Measurements from ENCODE around the gene IGFBP6. TPM values are rescaled to one million over a fixed set of nuclear protein-coding genes. Genes with fewer than 3 reads are reported as not detected.
A peak's percentile ranks its signal among the peaks of the same experiment; 100 is the strongest.
"Not testable (repeated sequence)": the region's sequence is repeated elsewhere in the genome, so short reads cannot be mapped to it uniquely, and the experiment has no call there.

Gene IGFBP6
- total RNA-seq, 1 experiment from 2014 or later, result 318 TPM

GRCh38 chr12:53070877-53071492 lies 26.5 kb upstream of the IGFBP6 start:
- no peak for DNase-seq (ENCODE audit: low read depth)

DNA sequence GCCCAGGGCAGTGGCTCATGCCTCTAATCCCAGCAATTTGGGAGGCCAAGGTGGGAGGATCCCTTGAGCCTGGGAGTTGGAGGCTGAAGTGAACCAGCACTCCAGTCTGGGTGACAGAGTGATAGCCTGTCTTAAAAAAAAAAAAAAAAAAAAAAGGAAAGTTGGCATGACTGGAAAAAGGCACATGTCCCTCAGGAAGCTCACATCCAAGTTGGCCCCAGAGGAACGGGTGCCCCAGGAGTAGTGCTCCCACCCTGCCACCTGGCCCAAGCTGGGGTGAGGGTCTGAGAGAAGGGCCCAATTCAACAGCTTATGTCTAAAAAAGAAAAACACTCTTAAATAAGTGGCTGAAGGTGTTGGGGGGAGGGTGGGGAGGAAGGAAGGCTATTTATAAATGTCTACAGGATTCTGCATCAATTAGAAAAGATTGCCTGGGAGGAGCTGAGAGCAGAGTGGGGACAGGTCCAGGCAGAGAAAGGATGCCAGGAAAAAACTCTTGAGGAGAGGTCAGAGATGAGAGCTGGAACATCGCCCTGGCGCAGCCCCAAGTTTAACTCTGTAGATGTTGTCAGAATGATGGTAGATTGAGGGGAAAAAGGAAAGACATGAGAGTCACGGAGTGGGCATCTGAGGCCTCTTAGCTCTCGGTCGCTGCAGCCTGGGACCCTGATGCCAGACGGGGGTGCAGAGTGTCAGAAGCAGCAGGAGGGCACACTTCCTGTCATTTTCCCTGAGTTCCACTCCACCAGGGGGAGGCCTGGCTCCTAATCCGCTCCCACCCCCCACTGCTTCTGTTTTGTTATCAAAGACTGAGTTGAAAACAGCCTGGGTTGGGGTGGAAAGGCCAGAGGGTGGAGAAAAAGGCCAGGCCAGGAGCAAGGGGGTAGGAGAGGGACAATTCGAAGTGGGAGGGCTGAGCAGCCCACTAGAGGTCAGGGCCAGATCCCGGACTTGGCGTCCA lies 25.6 kb upstream of the IGFBP6 start:
- DNase-seq (ENCODE audit: low read depth), result no peak

GRCh38 chr12:53073881-53074280 lies 23.6 kb upstream of the IGFBP6 start:
- no peak for DNase-seq (ENCODE audit: low read depth)

DNA sequence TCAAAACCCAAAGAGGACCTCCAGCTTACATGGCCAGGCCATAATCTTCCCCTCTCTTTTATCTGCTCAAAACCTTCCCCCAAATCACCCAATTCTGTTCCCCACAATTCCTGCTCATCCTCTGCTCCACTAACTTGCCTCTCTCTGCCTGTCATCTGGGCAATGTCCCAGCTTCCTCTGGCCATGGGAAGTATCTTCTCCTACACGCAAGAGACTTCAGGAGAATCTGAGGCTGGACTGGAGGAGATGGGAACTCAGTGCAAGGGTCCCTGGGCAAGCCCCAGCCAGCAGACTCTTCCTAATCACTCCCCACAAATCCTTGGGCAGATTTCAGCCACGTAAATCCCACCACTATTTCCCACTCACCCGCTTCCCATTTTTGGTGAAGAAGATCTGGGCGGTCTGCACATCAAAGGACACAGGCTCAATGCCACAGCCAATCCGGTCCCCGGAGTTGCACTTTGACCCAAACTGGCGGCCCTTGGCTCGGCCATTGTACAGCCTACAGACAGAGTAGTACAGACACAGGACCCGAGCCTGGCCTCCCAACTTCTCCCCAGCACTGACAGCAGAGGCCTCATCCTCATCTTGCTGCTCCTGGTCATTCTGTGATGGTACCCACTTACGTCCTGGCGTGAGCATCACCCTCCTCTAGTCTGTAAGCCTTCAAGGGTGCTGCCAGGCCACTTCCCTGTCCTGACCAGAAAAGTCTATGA lies 23.0 kb upstream of the IGFBP6 start:
- no peak for DNase-seq (ENCODE audit: low read depth)

DNA sequence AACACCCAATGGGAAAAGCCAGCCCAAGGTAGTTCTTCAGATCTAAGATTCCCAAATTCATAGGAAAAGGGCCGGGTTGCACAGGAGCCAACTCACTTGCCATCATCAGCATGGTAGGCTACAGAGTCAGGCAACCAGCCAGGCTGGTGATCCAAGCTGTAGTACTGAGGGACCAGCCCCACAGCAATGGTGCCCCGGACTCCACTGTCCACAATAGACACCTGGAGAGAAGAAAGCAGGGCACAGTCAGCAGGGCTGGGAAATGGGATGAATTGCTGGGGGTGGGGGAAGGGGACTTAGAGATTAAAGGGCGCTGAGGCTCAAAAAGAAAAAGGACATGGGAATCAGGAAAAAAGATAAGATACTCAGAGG lies 22.5 kb upstream of the IGFBP6 start:
- no peak for DNase-seq (ENCODE audit: low read depth)

DNA sequence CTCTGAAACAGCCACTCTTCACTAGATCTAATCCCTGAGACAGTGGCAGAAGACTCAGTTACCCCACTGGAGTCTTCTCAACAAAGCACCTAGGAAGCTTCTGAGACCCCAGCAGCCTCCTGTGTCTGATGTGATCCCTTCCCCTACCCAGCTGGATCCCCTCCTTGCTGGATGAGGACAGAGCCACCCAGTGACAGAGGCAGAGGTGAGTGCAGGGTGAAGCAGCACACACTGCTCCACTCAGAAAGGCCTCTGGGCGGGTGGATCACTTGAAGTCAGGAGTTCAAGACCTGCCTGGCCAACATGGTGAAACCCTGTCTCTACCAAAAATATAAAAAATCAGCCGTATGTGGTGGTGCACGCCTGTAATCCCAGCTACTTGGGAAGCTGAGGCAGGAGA lies 21.0 kb upstream of the IGFBP6 start:
- DNase-seq (ENCODE audit: low read depth), result no peak

DNA sequence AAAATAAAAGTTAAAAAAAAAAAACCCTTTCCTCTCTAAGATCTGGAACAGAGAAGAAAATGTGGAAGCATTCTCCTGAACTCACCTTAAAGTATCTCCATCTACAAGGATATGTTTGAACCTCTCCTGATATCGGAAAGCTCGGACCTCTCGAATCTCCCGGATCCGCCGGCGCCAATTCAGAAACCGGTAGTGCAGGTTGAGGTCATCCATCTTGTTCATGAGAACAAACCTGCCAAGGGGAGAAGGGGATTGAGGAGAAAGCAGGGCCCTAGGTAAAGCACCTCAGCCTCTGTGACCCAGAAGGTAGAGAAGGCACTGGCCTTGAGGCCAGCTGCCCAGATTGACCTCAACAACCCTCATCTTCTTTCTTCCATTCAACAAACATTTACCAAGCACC lies 20.4 kb upstream of the IGFBP6 start:
- no peak for DNase-seq (ENCODE audit: low read depth)

GRCh38 chr12:53078425-53079225 lies 18.8 kb upstream of the IGFBP6 start:
- DNase-seq (ENCODE audit: low read depth), result peak; percentile 43

DNA sequence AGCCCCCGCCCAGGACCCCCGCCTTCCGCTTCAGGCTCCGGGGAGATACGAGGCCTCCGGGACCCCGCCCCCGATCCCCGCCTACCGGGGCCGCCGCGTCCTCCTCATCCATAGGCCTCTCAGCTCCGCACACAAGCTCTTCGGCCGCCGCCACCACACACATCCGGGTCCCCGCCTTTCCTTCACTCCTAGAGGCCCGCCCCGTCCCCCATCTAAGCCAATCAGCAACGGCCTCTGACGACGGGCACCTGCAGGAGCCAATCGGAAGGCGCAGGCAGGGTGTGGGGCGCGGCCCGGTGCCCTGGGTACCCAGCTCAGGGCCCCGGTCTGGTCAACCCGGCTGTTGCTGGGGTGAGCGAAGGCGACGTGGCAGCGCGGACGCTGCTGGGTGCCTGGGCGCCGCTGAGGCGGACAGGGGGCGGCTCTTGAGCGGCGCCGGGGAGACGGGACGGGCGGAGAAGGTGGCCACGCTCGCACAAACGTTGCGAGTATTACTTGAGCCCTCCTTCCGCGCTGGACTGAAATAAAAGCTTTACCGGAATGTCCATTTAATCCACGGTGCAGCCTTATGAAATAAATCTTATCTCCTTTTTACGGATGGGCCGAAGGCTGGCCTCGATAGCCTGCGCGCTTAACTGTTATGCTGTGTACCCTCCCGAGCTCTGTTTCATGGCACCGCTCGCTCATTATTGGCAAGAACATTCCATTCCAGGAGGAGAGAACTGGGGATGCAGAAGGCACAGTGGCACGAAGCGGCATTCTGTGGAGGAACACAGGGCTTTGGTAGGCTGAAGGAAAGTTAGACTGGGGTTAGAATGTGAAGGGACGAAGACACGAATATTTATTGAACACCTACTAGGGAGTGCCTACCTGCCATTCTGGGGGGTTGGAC lies 18.0 kb upstream of the IGFBP6 start, which contains the start of gene SPRYD3:
SPRYD3 (minus strand) TSS at position 165 of the 892 bp plus-strand sequence; CDS start at position 108, 57 bp downstream.
- peak; percentile 94 for DNase-seq (ENCODE audit: low read depth)

GRCh38 chr12:53082637-53083175 lies 14.8 kb upstream of the IGFBP6 start:
- no peak for DNase-seq (ENCODE audit: low read depth)

DNA sequence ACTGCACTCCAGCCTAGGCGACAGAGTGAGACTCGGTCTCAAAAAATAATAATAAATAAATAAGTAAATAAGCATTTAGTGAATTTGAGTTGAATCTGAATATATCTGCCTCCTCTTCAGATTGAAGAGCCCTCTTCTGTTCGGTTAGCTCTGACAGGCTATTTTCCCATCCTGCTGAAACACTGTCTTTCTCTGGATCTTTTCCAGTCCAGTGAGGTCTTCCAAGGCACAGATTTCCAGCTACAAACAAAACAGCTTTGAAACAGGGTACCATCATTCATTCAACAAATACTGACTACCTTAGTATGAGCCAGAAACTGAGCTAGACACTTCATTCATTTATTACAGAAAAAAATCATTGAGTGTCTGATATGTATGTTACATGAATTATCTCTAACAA lies 11.1 kb upstream of the IGFBP6 start:
- DNase-seq (ENCODE audit: low read depth), result no peak

GRCh38 chr12:53090105-53090504 lies 7.4 kb upstream of the IGFBP6 start:
- DNase-seq (ENCODE audit: low read depth), result no peak

DNA sequence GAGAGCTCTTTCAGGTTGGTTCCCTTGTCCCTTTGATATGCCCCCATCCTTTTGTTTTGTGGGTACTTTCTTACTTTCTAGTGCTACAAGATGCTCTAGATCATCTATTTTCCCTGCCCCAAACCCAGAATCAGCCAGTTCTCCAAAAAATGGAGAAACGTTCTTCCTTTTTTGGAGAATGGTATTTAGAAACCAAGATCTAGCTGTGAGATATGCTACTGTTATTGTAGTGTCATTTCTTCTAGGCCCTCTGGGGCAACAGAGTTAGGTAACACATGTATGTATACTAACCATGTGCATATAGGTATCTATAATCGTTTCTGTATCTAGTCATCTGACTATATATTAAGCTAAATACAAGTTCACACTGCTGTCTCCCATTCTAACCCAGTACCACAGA lies 6.9 kb upstream of the IGFBP6 start:
- DNase-seq (ENCODE audit: low read depth), result no peak

DNA sequence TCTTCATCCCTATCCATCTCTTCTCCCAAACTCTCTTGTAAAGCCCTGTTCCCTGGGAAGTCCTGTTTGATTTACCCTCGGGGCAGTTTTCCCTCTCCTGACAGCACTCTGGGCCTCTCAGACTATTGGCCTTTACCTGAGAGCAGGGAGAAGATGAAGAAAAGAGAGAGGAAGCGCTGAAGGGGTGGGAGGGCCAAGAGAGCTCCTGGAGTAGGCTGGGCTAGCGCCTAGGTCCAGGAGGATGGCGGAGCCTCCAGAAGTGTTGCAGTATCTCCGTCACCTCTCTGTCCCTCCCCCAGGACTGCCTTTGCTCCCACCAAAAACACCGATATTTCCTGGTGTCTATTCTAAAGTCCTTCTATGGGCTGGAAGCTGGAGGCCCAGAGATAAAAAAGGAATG lies 5.7 kb upstream of the IGFBP6 start:
- no peak for DNase-seq (ENCODE audit: low read depth)

- DNase-seq (ENCODE audit: low read depth), result no peak
Measured at GRCh38 chr12:53093777-53094393, 3.6 kb upstream of the IGFBP6 start.

- no peak for DNase-seq (ENCODE audit: low read depth)
Measured at GRCh38 chr12:53094394-53094787, 3.1 kb upstream of the IGFBP6 start.

DNA sequence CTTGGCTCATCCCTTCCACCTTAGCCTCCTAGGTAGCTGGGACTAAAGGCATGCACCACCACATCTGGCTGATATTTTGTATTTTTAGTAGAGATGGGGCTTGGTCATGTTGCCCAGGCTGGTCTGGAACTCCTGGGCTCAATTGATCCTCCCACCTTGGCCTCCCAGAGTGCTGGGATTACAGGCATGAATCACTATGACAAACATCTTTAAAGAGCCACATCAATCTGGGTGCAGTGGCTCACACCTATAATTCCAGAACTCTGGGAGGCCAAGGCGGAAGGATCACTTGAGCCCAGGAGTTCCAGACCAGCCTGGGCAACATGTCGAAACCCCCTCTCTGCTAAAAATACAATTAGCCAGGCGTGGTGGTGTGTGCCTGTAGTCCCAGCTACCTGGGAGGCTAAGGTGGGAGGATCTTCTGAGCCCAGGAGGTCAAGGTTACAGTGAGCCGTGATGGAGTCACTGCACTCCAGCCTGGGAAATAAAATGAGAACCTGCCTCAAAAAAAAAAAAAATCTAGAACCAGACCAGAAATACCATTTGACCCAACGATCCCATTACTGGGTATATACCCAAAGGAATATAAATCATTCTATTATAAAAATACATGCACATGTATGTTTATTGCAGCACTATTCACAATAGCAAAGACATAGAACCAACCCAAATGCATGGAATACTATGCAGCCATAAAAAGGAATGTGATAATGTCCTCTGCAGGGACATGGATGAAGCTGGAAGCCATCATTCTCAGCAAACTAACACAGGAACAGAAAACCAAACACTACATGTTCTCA lies 2.5 kb upstream of the IGFBP6 start:
- peak; percentile 71 for DNase-seq (ENCODE audit: low read depth)

GRCh38 chr12:53095596-53095895 lies 1.9 kb upstream of the IGFBP6 start:
- not testable (repeated sequence) for DNase-seq (ENCODE audit: low read depth)

DNA sequence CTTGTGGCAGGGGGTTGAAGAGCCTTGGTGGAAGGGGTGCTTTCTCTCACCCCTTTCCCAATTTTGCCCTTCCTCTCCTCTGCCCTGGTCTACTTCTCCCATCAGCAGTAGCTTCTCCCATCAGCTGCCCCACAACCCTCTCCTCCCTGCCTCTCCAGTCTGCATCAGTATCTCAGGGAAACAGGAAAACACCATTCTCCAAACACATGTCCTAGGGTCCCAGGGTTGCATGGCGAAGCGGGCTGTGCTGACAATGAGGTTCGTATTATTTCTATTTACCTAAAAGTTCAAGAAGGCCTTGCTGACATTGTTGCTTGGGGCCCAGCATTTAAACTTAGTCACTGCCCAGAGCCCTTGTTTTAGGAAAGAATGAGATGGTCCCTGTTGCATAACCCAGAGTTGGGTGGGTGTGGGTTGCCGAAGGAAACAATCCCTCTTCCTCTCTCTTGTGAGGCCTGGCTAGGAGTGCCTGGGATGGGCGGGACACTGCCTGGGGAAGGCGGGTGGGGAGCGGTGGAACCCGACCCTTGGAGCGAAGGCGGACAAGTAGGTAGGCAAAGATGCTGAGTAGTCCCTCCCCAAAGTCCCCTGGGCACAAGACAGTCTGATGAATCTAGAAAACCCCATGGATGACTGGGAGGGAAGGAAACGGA lies 1.3 kb upstream of the IGFBP6 start:
- peak; percentile 12 for DNase-seq (ENCODE audit: low read depth)

Measured in M059J (cell line).